ENCODE data around the gene MAGEB17. TPM values are rescaled to one million over a fixed set of nuclear protein-coding genes. Genes with fewer than 3 reads are reported as not detected.

The MAGEB17 gene
- polyA plus RNA-seq, 1 donor (not counting 4 experiments of a cell fraction or from before 2014, with no cell fraction given), result not detected

DNA sequence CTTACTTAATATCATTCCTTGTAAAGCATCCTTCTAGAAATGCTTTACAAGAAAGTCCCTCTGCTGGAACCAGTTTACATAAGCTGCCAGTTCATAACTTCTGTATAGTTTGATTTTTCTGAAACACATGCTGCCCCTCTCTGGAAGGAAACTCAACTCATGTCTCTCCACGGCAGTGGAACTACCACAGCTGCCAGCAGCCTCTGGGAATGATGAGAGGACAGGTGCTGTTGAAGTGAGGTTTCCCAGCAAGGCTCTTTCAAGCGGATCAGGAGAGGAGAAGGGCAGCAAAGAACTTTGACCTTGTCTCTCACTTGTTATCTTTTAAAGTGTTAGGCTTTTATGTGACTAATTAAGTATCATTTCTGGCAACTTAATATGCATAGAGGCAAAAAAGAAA is 36.6 kb upstream of the MAGEB17 start:
- H3K9ac ChIP-seq (ENCODE audit: control insufficient read depth, extremely low read depth, insufficient read depth, low read length), result no peak overlapping the region
- H3K9me1 ChIP-seq (ENCODE audit: control insufficient read depth, extremely low read depth, insufficient read depth, low read length), result no peaks in the 10 kb centered on the region
- no peaks in the 10 kb centered on the region for H3K9me3 ChIP-seq (ENCODE audit: control insufficient read depth, low read depth, low read length)
- no peak overlapping the region for H3K4me2 ChIP-seq (ENCODE audit: control insufficient read depth, extremely low read depth, insufficient read depth, low read depth, low read length)
- FAIRE-seq (no peak), DNase-seq (ENCODE audit: low read depth, low spot score) (no peak)
- dilution Hi-C loops (cut with MboI; ENCODE audit: extremely low pct_ligation_motif_present, low sequenced_read_pairs), result no loop called here
- H3K27me3 ChIP-seq (ENCODE audit: control insufficient read depth, extremely low read depth, insufficient read depth, low read length), result peaks cover 3% of the 10 kb centered on the region
- no peaks in the 10 kb centered on the region for H3K4me1 ChIP-seq (ENCODE audit: control insufficient read depth, extremely low read depth, insufficient read depth, low read length)
- H3K4me3 ChIP-seq (ENCODE audit: control insufficient read depth in 2 of 3, extremely low read depth in 1 of 3, insufficient read depth in 2 of 3, low read depth in 1 of 3, low read length in 3 of 3), result no peak overlapping the region
- no peaks in the 10 kb centered on the region for H3K79me2 ChIP-seq (ENCODE audit: control insufficient read depth, insufficient read depth, low read length)
- H4K20me1 ChIP-seq (ENCODE audit: control insufficient read depth, extremely low read depth, insufficient read depth, low read length), result no peaks in the 10 kb centered on the region
- H3K36me3 ChIP-seq (ENCODE audit: control insufficient read depth in 2 of 2, extremely low read depth in 1 of 2, insufficient read depth in 2 of 2, low read length in 2 of 2), result no peaks in the 10 kb centered on the region
- TF ChIP-seq, protein P1, sequence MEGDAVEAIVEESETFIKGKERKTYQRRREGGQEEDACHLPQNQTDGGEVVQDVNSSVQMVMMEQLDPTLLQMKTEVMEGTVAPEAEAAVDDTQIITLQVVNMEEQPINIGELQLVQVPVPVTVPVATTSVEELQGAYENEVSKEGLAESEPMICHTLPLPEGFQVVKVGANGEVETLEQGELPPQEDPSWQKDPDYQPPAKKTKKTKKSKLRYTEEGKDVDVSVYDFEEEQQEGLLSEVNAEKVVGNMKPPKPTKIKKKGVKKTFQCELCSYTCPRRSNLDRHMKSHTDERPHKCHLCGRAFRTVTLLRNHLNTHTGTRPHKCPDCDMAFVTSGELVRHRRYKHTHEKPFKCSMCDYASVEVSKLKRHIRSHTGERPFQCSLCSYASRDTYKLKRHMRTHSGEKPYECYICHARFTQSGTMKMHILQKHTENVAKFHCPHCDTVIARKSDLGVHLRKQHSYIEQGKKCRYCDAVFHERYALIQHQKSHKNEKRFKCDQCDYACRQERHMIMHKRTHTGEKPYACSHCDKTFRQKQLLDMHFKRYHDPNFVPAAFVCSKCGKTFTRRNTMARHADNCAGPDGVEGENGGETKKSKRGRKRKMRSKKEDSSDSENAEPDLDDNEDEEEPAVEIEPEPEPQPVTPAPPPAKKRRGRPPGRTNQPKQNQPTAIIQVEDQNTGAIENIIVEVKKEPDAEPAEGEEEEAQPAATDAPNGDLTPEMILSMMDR (optimal IDR thresholded peaks at IDR 0.05 in 1 of 3, IDR thresholded peaks at IDR 0.05 in 1 of 3, conservative IDR thresholded peaks at IDR 0.05 in 1 of 3; ENCODE audit: extremely low read depth in 1 of 3, insufficient read depth in 2 of 3, low read length in 3 of 3), result no peak
- no peak for TF ChIP-seq EZH2 (IDR thresholded peaks at IDR 0.05; ENCODE audit: low read length)
- H2AFZ ChIP-seq (ENCODE audit: control insufficient read depth, low read length), result no peak overlapping the region
- H3K27ac ChIP-seq (ENCODE audit: control insufficient read depth, insufficient read depth, low read length), result no peak overlapping the region

GRCh38 chrX:16134936-16135335 is 32.3 kb upstream of the MAGEB17 start:
- FAIRE-seq, result no peak
- no peaks in the 10 kb centered on the region for H3K27me3 ChIP-seq (ENCODE audit: control insufficient read depth, extremely low read depth, insufficient read depth, low read length)
- no peaks in the 10 kb centered on the region for H3K4me1 ChIP-seq (ENCODE audit: control insufficient read depth, extremely low read depth, insufficient read depth, low read length)
- H2AFZ ChIP-seq (ENCODE audit: control insufficient read depth, low read length), result no peak overlapping the region
- H3K9me1 ChIP-seq (ENCODE audit: control insufficient read depth, extremely low read depth, insufficient read depth, low read length), result no peaks in the 10 kb centered on the region
- no peak overlapping the region for H3K4me3 ChIP-seq (ENCODE audit: control insufficient read depth in 2 of 3, extremely low read depth in 1 of 3, insufficient read depth in 2 of 3, low read depth in 1 of 3, low read length in 3 of 3)
- TF ChIP-seq, protein P1 (optimal IDR thresholded peaks at IDR 0.05 in 1 of 3, IDR thresholded peaks at IDR 0.05 in 1 of 3, conservative IDR thresholded peaks at IDR 0.05 in 1 of 3; ENCODE audit: extremely low read depth in 1 of 3, insufficient read depth in 2 of 3, low read length in 3 of 3), result no peak
- TF ChIP-seq EZH2 (IDR thresholded peaks at IDR 0.05; ENCODE audit: low read length), result no peak
- dilution Hi-C loops (cut with MboI; ENCODE audit: extremely low pct_ligation_motif_present, low sequenced_read_pairs), result no loop called here
- H3K36me3 ChIP-seq (ENCODE audit: control insufficient read depth in 2 of 2, extremely low read depth in 1 of 2, insufficient read depth in 2 of 2, low read length in 2 of 2), result no peaks in the 10 kb centered on the region
- H4K20me1 ChIP-seq (ENCODE audit: control insufficient read depth, extremely low read depth, insufficient read depth, low read length), result no peaks in the 10 kb centered on the region
- no peak overlapping the region for H3K27ac ChIP-seq (ENCODE audit: control insufficient read depth, insufficient read depth, low read length)
- no peak overlapping the region for H3K4me2 ChIP-seq (ENCODE audit: control insufficient read depth, extremely low read depth, insufficient read depth, low read depth, low read length)
- no peak for DNase-seq (ENCODE audit: low read depth, low spot score)
- H3K79me2 ChIP-seq (ENCODE audit: control insufficient read depth, insufficient read depth, low read length), result no peaks in the 10 kb centered on the region
- no peak overlapping the region for H3K9ac ChIP-seq (ENCODE audit: control insufficient read depth, extremely low read depth, insufficient read depth, low read length)
- no peaks in the 10 kb centered on the region for H3K9me3 ChIP-seq (ENCODE audit: control insufficient read depth, low read depth, low read length)
